ENCODE data around the gene DCTN1. TPM values are rescaled to one million over a fixed set of nuclear protein-coding genes. Genes with fewer than 3 reads are reported as not detected.

The DCTN1 gene
- 100 to 1,000 TPM; 222 to 286 (median 236) TPM for total RNA-seq (2021; fragmentation: NEBNext Ultra II Directional; extraction: Animal tissue kit (Norgen Biotek cat#: 25700))
- long read RNA-seq, full-length matches to known transcripts: 57 of 136 reads
- long read RNA-seq, partial matches to known transcripts: 59 of 136 reads
- long read RNA-seq, other reads (novel, unspliced or antisense): 20 of 136 reads

GRCh38 chr2:74379851-74380789 lies at the start of gene DCTN1:
Gene DCTN1 (minus strand): TSS chr2:74380311. CDS start chr2:74380037, 274 bp downstream.
- TF ChIP-seq, protein P1, sequence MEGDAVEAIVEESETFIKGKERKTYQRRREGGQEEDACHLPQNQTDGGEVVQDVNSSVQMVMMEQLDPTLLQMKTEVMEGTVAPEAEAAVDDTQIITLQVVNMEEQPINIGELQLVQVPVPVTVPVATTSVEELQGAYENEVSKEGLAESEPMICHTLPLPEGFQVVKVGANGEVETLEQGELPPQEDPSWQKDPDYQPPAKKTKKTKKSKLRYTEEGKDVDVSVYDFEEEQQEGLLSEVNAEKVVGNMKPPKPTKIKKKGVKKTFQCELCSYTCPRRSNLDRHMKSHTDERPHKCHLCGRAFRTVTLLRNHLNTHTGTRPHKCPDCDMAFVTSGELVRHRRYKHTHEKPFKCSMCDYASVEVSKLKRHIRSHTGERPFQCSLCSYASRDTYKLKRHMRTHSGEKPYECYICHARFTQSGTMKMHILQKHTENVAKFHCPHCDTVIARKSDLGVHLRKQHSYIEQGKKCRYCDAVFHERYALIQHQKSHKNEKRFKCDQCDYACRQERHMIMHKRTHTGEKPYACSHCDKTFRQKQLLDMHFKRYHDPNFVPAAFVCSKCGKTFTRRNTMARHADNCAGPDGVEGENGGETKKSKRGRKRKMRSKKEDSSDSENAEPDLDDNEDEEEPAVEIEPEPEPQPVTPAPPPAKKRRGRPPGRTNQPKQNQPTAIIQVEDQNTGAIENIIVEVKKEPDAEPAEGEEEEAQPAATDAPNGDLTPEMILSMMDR (IDR thresholded peaks at IDR 0.05): no peak
- Mint-ChIP-seq H3K36me3 (ENCODE audit: low read depth) (peaks cover 17% of the 10 kb centered on the region), H3K27ac (peak within 1 kb of the TSS; percentile 87), H3K27me3 (ENCODE audit: insufficient read depth) (peaks cover 4% of the 10 kb centered on the region), H3K4me3 (peak within 1 kb of the TSS; percentile 91), H3K4me1 (ENCODE audit: low read depth) (peaks cover 44% of the 10 kb centered on the region), H3K9me3 (no peaks in the 10 kb centered on the region)
- peak; percentile 65 for DNase-seq

DNA sequence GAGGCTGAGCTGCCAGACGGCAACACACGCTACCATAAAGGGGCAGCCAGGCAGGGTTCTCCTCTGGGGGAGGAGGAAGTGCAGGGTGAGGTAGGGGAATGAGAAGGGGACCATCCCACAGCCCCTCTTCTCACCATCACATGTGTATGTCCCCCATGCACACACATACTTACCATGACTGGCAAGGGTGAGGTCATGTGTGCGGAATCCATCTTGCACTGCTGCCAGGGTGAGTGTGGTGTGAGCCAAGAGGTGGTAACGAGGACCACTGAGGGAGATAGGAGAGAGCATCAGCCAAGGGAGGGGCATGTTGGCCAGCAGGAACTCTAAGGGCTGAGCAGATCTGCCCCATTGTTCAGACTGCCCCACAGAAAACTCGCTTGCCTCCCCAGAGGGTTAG lies 48.6 kb upstream of the DCTN1 start:
- DNase-seq: no peak
- TF ChIP-seq, protein P1 (IDR thresholded peaks at IDR 0.05): no peak
- peaks cover 21% of the 10 kb centered on the region for H3K4me1 Mint-ChIP-seq (ENCODE audit: low read depth)
- 0 out of 2 replicates have a peak overlapping the region, but pooled peaks have one; percentile 10 for H3K27ac Mint-ChIP-seq
- H3K9me3 Mint-ChIP-seq: no peaks in the 10 kb centered on the region
- H3K4me3 Mint-ChIP-seq: no peak overlapping the region
- H3K27me3 Mint-ChIP-seq (ENCODE audit: insufficient read depth): no peaks in the 10 kb centered on the region; the same call in 1 of the 2 replicates
- H3K36me3 Mint-ChIP-seq (ENCODE audit: low read depth): peaks cover 19% of the 10 kb centered on the region

DNA sequence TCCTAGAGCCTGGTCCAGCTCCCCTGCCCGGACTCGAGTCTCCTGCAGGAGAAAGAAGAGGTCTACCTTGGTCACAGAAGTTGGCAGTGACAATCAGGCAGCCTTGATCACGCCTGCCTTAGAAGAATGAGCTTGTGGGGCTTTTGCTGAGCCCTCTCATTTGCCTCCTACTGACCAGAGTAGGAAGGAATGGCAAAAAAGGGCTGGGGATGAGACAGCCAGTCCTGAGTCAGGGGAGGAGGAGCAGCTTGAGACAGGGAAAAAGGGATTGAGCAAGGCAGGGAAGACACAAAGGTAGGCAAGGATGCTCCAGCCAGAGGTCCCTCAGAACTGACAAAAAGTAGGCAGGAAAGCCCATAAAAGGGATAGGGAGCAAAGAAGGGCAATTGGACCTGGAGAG lies 47.4 kb upstream of the DCTN1 start:
- H3K27me3 Mint-ChIP-seq (ENCODE audit: insufficient read depth): no peaks in the 10 kb centered on the region; the same call in 1 of the 2 replicates
- DNase-seq: peak; percentile 36
- no peak overlapping the region for H3K4me3 Mint-ChIP-seq
- TF ChIP-seq, protein P1 (IDR thresholded peaks at IDR 0.05): peak; percentile 23
- H3K4me1 Mint-ChIP-seq (ENCODE audit: low read depth): peaks cover 32% of the 10 kb centered on the region
- H3K36me3 Mint-ChIP-seq (ENCODE audit: low read depth): peaks cover 19% of the 10 kb centered on the region
- peak overlapping the region; percentile 35 for H3K27ac Mint-ChIP-seq
- H3K9me3 Mint-ChIP-seq: no peaks in the 10 kb centered on the region

DNA sequence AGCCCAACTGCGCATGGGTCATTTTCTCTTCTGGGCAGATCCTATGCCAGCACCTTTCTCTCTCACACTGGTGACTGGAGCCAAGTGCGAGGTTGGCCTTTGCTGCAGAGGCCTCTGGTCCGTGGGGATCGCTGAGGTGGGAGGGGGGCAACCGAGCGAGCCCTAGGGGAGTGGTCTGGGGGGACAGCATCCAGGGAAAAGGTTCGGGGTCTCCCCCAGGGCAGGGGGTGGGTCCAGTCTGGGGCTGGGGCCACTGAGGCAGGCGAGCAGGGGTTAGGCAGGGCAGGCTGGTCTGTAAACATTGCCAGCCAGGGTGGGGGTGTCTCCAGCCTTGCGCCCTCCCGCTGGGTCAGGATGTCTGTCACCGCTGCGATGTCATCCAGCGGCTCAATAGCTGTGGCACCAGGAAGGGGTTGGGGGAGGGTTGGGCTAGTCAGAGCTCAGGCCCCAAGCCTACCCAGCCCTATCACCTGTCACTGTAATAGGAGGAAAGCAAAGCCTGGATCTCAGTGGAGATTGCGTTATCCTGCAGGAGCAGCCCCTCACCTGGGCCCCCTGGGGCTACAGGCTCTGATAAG lies 46.2 kb upstream of the DCTN1 start:
- peaks cover 19% of the 10 kb centered on the region for H3K36me3 Mint-ChIP-seq (ENCODE audit: low read depth)
- no peaks in the 10 kb centered on the region for H3K9me3 Mint-ChIP-seq
- peaks cover 40% of the 10 kb centered on the region for H3K4me1 Mint-ChIP-seq (ENCODE audit: low read depth)
- no peak overlapping the region for H3K4me3 Mint-ChIP-seq
- H3K27me3 Mint-ChIP-seq (ENCODE audit: insufficient read depth): no peaks in the 10 kb centered on the region; the same call in 1 of the 2 replicates
- no peak overlapping the region for H3K27ac Mint-ChIP-seq
- TF ChIP-seq, protein P1 (IDR thresholded peaks at IDR 0.05): no peak
- DNase-seq: no peak

DNA sequence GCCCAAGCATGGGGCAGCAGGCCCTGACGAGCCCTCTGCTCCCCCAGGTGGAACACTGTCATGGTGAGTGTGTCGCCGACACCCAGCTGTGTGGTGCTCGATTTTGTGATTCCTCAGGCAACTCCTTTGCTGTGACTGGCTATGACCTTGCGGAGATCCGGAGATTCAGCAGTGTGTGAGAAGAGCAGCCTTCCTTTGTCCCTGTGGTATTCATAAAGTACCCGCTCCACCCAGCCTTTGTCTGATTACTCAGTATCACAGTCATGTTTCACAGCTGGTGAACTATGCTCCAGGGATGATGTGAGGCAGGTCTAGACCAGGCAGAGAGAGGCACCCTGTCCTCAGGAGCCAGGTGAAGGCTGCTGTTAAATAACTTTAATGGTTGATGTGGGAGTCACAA lies 45.4 kb upstream of the DCTN1 start:
- H3K4me1 Mint-ChIP-seq (ENCODE audit: low read depth): peaks cover 46% of the 10 kb centered on the region
- DNase-seq: no peak
- H3K27me3 Mint-ChIP-seq (ENCODE audit: insufficient read depth): no peaks in the 10 kb centered on the region; the same call in 1 of the 2 replicates
- H3K4me3 Mint-ChIP-seq: no peak overlapping the region
- peaks cover 19% of the 10 kb centered on the region for H3K36me3 Mint-ChIP-seq (ENCODE audit: low read depth)
- TF ChIP-seq, protein P1 (IDR thresholded peaks at IDR 0.05): no peak
- no peaks in the 10 kb centered on the region for H3K9me3 Mint-ChIP-seq
- peak overlapping the region; percentile 35; the same call in 1 of the 2 replicates for H3K27ac Mint-ChIP-seq

All from HFFc6 (cell line).